Measurements from ENCODE around the gene CENPC.
"Not testable (repeated sequence)": the region's sequence is repeated elsewhere in the genome, so short reads cannot be mapped to it uniquely, and the experiment has no call there.

The CENPC gene

DNA sequence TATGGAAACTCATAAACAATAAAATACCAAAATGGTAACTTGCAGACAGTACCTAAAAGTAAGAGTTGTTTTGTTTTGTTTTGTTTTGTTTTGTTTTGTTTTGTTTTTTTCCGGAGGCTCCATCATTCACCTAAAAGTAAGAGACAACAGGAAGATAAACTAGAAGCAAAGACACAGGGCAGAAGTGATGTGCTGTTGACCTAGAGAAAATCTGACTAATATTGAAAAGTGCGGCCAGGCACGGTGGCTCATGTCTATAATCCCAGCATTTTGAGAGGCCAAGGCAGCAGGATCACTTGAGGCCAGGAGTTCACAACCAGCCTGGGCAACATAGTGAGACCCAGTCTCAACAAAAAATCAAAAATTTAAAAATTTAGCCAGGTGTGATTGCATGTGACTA lies 5.6 kb upstream of the CENPC start:
- DNase-seq = no peak

DNA sequence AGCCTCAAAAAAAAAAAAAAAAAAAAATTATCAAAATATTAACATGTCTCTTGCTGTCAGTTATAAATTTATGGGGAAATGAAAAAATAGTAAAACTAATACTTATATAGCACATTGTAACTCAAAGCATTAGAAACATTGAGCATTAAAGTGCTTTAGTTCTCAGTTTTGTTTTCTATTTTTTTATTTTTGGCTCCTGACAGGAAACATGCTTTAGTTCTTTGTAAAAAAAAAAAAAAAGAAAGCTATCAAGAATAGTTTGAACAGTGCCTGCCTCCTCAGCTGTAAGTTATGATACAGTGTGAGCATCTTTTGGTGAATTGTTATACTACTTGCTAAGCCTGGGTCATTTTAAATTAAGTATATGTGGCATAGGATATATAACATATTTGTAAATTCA lies 5.1 kb upstream of the CENPC start:
- no peak for DNase-seq

DNA sequence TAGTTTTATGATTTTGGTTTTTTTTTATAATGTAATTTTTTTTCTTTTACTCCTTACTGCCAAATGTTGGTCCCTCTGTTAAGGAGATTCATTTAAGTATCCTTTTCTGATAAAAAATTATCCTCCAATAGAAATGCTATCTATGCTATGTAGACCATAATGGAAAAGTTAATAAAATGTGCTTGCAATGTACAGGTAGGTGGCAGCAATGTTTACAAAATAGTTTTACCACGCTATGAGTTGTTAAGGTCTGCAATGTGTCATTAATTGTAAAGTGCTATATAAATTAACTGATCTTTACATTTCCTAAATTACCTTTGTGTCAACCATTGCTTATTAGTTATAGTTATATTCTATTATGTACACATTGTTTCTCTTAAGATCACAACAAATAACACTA lies 3.8 kb upstream of the CENPC start:
- DNase-seq = no peak

DNA sequence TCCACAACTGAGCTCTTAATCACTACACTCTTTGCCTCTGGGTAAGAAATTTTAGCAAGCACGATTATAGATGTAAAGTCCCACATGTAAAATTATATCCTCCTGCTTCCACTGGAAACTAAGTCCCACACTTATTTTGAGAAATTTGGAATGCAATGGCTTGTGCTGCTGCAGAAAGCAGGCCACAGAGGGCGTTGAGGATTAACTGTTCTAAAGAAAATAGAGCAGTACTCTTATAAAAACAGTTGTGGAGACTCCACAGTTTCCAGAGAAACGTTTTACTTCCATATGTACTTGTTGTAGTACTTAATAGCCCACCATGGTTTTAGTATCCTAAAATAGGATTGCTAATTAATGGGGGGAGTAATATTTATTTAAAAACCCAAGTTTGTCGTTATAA lies 1.7 kb upstream of the CENPC start:
- no peak for DNase-seq

DNA sequence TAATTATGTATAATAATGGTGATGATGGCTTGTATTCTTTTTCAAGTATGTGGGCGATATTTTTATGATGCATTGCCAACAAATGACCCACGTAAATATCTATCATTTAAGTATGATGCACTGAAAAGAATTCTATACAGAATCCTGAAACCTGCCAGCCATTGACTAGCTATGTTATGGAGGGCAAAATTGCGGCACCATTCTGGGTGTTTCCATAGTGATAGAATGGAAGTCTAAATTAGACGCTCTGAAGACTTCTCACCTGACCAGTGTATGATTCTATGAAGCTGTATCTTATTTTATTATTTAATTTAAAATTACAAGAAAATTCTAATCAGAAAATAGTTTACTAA lies 677 bp upstream of the CENPC start:
- no peak for DNase-seq

DNA sequence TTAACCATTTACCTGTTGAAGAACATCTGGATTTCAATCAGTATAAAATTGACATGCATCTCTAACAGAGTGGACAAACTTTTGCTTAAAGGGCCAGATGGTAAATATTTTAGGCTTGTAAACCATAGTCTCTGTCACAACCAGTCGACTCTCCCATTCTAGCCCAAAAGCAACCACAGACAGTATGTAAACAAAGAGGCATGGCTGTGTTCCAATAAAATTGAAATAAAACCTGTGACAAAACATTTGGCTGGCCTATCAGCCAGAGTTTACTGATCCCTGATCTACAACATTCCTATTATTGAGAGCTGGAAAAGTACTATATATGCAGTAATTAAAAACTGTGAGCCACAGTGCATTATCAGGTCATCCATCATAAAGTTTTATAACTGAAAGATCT lies 3.2 kb downstream of the CENPC start:
- no peak for DNase-seq

DNA sequence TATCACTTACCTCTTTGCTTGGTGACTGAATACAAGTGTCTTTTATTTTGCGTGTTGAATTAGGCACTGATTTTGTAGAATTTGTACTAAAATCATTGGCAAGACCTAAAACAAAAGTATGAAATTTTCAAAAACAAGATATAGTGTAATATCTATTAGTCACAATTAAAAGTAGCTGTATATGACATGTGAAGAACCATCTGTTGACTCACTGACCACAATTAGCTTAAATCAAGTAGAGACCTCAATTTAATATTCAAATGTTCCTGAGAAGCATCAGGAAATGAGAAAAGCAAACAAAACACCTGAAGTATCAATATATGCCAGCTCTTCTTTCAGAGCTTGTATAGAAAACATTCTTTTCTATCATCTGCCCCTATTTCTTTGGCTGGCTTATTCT lies 5.5 kb downstream of the CENPC start:
- no peak for DNase-seq

DNA sequence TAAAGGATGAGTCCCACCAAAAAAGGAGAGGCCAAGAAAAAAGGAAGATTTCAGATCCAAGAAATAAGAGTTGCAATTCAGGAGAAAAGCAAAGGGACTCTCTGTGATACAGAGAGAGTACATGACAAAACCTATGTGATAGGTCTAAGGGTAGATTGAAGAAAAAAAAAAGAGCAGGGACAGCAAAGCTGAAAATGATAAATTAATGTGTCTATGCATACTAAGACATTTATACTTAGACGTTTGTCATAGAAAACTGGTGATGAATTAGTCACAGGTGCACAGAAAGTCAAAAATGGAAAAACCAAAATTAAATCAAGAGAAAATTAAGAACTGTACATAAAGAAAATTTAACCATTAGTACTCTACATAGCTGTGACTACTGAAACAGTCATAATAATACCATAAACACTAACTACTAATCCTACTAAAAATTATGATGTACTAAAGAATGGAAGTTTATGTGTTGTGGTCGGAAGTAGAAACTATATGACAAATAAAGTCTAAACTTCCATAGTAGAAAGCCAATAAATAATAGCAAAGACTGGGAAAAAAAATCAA lies 9.9 kb downstream of the CENPC start:
- DNase-seq = no peak

DNA sequence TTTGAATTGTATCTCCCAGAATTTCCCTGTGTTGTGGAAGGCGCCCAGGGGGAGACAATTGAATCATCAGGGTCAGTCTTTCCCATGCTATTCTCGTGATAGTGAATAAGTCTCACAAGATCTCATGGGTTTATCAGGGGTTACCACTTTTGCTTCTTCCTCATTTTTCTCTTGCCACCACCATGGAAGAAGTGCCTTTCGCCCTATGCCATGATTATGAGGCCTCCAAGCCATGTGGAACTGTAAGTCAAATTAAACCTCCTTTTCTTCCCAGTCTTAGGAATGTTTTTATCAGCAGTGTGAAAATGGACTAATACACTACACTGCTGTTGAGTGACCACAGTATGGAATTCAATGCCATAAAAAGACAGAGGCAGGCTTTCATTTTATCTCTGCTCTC lies 12.2 kb downstream of the CENPC start:
- no peak for DNase-seq

DNA sequence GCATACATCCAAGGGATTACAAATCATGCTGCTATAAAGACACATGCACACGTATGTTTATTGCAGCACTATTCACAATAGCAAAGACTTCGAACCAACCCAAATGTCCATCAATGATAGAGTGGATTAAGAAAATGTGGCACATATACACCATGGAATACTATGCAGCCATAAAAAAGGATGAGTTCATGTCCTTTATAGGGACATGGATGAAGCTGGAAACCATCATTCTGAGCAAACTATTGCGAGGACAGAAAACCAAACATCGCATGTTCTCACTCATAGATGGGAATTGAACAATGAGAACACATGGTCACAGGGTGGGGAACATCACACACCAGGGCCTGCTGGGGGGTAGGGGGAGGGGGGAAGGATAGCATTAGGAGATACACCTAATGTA lies 12.9 kb downstream of the CENPC start:
- DNase-seq = not testable (repeated sequence)

DNA sequence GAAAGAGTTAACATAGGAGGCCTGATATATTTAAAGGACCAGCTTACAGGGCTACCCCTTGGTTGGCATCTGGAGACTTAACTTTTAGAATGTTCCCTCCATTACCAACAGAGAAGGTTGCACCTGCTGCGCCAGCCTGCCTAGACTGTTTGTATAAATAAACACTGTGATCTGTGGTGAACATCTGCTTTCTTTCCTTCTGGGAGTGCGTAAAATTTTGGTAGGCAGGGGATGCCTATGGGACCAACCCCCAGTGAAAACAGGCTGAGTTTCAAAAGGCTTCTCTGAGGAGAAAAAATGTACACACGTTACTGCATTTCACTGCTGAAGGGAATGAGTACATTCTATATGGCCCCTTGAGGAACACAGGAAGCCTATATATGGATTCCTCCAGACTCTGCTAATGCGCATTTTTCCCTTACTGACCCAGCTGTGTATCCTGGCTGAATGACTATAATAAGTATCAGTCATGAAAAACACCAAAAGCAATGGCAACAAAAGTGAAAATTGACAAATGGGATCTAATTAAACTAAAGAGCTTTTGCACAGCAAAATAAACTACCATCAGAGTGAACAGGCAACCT lies 13.8 kb downstream of the CENPC start:
- no peak for DNase-seq

DNA sequence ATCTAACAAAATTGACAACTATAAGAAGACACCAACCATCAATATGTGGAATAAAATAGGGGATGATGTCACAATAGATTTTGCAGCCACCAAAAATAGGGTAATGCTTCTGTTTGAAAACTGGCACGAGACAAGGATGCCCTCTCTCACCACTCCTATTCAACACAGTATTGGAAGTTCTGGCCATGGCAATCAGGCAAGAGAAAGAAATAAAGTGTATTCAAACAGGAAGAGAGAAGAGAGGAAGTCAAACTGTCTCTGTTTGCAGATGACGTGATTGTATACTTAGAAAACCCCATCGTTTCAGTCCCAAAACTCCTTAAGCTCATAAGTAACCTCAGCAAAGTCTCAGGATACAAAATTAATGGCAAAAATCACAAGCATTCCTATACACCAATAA lies 21.2 kb downstream of the CENPC start:
- DNase-seq = not testable (repeated sequence)

DNA sequence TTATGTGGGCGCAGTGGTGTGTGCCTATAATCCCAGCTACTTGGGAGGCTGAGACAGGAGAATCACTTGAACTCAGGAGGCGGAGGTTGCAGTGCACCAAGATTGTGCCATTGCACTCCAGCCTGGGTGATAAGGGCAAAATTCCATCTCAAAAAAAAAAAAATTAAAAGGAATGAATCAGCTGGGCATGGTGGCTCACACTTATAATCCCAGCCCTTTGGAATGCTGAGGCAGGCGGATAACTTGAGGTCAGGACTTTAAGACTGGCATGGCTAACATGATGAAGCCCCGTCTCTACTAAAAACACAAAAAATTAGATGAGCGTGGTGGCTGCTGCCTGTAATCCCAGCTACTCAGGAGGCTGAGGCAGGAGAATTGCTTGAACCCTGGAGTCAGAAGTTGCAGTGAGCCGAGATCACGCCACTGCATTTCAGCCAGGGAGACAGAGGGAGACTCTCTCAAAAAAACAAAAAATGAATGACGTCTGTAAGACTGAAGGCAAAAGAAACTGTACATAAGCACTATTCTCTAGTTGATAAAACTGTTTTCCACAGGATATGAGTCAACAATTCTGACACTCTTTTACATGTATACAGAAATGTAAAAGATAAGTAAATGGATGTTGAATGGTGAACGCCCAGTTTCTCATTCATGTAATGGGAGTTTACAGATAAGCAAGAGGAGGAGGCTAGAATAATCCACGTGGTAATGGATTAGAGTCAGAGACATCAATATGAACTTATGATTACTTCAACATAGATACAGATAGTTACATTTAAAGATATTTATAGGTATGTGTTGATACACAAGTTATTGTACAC lies 22.2 kb downstream of the CENPC start:
- no peak for DNase-seq

DNA sequence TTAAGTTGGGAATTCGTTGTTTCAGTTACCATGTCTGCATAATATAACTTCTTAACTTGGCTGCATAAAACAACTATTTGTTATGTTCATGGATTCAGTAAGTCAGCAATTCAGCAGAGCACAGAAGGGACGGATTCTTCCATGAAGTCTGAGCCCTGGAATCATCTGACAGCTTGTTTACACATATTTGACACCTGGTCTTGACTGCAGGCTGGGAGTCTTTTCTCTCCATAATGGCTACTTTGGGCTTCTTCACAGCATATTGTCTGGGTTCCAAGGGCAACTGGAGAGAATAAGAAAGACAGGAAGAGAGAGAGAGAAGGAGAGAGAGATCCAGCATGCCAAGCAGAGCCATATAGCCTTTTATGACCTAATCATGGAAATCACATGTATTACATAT lies 23.1 kb downstream of the CENPC start:
- DNase-seq = no peak

DNA sequence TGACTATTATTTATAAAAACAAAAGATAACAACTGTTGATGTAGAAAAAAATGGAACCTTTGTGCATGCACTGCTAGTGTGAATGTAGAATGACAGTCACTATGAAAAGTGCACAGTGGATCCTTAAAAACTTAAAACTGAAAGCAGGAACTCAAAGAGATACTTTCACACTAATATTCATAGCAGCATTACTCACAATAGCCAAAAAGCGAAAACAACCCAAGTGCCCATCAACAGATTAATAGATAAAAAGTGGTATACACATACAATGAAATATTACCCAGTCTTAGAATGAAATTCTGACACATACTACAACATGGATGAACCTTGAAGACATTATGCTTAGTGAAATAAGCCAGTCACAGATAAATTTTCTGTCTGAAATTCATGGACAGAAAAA lies 23.8 kb downstream of the CENPC start:
- no peak for DNase-seq

DNA sequence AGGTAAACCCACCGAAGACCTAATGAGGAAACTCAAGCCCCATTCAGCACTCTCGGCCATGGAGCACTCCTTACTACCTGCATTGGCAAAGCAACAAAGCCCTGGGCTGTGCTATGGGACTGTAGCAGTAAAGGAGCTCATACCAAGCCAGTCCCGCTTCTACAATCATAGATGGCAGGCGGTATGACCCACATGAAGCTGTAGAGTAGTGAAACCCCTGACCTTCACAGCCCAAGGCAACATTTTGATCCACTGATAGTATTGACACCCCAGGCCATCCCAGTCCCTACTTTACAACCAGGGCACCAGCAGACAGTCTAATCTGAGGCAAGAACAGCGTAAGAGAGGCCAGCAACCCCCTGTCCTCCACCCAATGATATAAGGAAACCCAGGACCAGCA lies 25.2 kb downstream of the CENPC start:
- no peak for DNase-seq

DNA sequence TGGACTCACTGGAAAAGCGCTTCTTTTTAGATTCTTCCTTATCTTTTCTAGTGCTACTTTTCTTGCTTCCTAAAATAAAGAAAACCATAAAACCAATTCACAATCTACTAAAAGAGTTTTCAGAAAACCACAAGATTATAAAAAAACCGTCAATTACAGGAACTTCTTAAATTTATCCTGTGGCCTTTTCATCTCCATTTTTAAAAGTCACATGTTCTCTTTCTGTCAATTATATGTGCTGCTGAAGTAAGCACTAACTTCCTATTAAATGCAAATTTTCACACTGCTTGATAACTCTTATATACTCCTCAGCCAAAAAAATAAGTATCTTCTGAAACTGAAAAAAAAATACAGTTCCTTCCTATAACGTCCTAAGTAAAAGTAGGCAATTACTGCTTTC lies 32.8 kb downstream of the CENPC start:
- peak; percentile 44 for DNase-seq

DNA sequence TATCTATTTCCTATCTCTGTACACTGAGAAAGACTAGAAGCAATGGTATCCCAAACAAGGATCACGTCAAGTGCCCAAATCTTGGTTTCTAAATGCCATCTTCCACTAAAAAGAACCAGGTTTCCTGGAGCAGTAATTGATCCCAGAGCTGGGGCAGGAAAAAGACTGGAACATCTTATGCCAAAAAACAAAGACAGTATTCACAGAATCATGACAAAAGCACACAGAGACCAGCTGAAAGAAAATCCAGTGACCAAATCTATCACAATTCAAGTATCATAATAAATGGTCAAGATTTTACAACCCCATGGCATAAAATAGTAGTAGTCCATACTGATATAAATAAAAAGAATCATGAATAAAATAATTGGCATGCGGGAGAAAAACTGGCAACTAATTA lies 44.9 kb downstream of the CENPC start:
- no peak for DNase-seq

DNA sequence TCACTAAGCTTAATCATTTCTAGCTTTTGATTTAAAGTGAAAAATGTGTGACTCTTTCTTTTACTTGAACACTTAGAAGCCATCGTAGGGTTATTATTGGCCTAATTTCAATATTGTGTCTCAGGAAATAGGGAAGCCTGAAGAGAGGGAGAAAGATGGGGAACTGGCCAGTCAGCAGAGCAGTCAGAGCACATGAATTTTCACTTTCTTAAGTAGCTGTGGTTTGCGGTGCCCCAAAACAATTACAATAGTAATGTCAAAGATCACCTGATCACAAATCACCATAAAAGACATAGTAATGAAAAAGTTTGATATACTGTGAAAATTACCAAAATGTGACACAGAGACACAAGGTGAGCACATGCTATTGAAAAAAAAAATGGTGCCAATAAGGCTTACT lies 45.5 kb downstream of the CENPC start:
- no peak for DNase-seq

DNA sequence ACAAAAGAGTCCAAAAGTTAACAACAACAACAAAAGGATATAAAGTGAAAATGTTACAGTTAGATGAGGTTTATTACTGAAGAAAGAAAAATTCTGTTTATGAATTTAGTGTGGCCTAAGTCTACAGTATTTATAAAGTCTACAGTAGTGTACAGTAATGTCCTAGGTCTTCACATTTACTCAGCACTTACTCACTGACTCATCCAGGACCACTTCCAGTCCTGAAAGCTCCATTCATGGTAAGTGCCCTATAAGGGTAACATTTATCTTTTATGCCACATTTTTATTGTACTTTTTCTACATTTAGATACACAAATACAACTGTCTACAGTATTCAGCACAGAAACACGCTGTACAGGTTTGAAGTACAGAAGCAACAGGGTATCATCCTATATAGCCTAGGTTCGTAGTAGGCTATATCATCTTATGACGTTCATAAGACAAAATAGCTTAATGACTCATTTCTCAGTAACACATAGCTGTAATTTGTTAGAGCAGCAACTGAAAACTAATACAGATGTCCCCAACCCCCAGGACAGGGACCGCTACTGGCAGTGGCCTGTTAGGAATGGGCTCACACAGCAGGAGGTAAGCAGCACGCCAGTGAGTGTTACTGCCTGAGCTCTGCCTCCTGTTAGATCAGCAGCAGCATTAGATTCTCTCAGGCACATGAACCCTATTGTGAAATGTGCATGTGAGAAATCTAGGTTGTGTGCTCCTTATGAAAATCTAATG lies 61.3 kb downstream of the CENPC start:
- no peak for DNase-seq

DNA sequence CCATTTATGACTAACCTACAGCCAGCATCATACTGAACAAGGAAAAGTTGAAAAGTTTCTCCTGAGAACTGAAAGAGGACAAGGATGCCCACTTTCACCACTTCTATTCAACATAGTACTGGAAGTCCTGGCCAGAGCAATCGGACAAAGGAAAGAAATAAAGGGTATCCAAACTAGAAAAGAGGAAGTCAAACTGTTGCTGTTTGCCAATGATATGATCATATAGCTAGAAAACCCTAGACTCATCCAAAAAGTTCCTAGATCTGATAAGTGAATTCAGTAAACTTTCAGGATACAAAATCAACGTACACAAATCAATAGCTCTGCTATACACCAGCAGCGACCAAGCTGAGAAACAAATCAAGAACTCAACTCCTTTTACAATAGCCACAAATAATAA lies 64.5 kb downstream of the CENPC start:
- no peak for DNase-seq

DNA sequence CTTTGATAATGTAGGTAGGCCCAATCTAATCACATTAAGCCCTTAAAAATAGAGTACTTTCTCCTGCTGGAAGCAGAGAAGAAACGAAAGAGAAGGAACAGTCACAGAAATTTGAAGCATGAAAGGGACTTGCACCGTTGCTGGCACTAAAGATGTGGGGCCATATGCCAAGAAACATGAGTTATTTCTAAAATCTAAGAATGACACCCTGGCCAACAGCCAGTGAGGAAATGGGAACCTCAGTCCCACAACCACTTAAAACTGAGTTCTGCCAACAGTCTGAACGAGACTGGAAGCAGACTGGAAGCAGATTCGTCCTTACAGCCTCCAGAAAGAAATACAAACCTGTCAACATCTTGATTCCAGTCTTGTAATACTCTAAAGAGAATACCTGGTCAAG lies 70.1 kb downstream of the CENPC start:
- DNase-seq = no peak

DNA sequence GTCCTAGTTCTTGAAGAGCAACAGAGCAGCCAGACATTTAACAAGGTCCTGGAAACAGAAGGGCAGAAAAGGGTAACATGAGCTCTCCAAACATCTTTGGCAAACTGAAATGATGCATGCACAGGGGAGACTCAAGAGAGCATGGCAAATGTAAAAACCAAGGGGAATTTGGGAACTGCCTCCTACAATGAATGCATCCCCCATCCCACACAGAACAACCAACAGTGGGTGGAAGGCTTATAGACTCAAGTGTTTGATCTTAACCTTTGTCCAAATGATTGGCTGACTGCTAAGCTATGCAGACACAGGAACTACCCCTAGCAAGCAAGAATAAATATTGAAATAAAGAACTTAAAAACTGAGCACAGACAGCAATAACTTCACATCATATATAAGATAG lies 74.4 kb downstream of the CENPC start:
- DNase-seq = no peak

DNA sequence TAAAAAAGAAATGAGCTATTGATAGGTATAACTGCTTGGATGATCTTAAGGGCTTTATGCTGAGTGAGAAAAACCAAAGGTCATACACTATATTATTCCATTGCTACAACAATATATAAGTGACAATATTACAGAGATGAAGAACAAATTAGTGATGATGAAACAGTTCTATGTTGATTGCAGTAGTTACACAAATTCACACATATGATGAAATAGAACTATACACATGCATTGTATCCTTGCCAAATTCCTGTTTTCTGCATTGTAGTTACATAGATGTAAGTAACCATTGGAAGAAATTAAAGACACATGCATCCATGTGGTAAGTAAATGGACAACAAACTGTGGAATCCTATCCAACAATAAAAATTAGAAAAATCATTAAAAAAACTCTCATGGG lies 76.5 kb downstream of the CENPC start:
- DNase-seq = no peak
